Measurements from ENCODE around the gene ADAMTS2. TPM values are rescaled to one million over a fixed set of nuclear protein-coding genes. Genes with fewer than 3 reads are reported as not detected.

The ADAMTS2 gene
- total and polyA plus RNA-seq, 2 of the 8 experiments (the other 6 are each of a cell fraction or from before 2014, with no cell fraction given): 6.6 to 7.3 TPM

GRCh38 chr5:179245031-179245430 lies 100.2 kb downstream of the ADAMTS2 start (continued):
- TF ChIP-seq RAD21 (IDR thresholded peaks at IDR 0.05 in 1 of 2, conservative IDR thresholded peaks at IDR 0.05 in 1 of 2; ENCODE audit: low read depth in 2 of 2, low read length in 2 of 2): no peak
- TF ChIP-seq JUN (IDR thresholded peaks at IDR 0.05; ENCODE audit: low read depth, low read length): no peak
- no peak for TF ChIP-seq POLR2AphosphoS5 (IDR thresholded peaks at IDR 0.05; ENCODE audit: low read depth, low read length)
- TF ChIP-seq TAF1 (IDR thresholded peaks at IDR 0.05; ENCODE audit: low read depth, low read length): no peak
- no peak for TF ChIP-seq CBX5 (IDR thresholded peaks at IDR 0.05; ENCODE audit: low read depth, low read length)
